Raji (cell line): ENCODE measurements around the gene ANKRD26.

ENCODE experiments used
- POLR2A ChIP-seq: IDR thresholded peaks from 2 replicates; pipeline ENCODE4 v1.6.1; 2011; ENCODE audit warnings: low read depth, low read length, control low read depth; ENCODE audit not compliant: insufficient read depth

ANKRD26 gene

GRCh38 chr10:26969145-26969926 lies 131.0 kb downstream of the ANKRD26 start:
- no peak for TF ChIP-seq POLR2A

DNA sequence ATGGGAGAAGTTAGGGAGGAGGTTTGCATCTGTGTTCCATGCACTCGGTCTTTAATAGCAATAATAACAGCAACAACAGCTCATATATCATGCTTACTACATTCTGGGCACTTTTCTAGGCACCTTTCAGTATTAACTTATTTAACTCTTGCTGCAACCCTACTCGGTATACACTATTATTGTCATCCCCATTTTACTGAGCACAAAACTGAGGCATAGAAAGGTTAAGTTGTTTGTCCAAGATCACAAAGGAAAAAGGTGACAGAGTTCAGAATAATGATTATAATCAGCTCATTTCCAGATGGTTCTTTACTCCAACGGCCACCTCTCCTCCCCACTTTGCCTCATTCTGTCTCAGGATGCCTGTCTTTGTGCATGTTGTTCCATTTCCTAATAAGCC lies 137.5 kb downstream of the ANKRD26 start:
- TF ChIP-seq POLR2A: no peak

- TF ChIP-seq POLR2A: no peak
Measured at GRCh38 chr10:26960308-26960707, 140.0 kb downstream of the ANKRD26 start.

GRCh38 chr10:26959841-26960240 lies 140.5 kb downstream of the ANKRD26 start:
- no peak for TF ChIP-seq POLR2A
